Hematopoietic multipotent progenitor cell treated with erythropoietin and hydrocortisone succinate and interleukin-3 and kit ligand, for 15 days (in vitro differentiated cells): Measurements from ENCODE around the gene TMEM106C.

ENCODE experiments used
- DNase-seq: peaks from one replicate; pipeline ENCODE4 v3.0.0-alpha.2; 2015; ENCODE audit warnings: low spot score

TMEM106C gene

DNA sequence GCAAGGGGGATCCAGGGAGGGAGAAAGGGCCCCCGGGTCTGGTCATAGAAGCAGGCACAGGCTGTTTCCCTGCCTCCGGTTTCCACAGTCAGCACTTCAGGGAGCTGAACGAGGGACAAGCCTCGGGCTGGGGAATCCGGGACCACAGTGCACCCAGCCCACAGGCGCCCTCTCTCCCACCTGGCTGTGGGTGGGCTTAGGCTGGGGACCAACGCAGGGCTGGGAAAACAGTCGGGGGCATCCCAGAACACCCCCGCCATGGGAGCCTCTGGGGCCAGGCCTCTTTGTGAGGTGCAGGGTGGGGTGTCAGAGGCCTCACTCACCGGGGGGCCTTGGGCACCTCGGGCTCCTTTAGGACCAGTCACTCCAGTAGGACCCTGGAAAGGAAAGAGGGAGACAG lies 16.3 kb downstream of the TMEM106C start:
- DNase-seq = no peak

DNA sequence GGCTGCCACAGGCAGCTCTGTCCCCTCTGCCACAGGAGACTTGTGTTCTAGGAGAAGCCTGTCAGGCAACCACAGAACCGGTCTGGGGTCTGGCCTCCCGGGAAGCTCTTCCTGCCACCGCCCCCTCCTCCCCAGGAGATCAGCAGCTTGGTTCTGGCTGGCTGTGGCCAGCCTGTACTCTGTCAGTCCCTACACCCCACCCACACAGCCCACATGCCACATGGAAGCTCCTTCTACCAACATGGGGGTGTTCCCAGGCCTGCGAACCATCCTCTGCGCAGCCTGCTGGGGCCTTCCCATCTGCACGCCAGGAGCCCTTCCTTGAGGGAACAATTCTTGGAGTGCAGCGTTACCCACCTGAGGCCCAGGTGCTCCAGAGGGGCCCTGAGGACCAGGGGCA lies 16.8 kb downstream of the TMEM106C start:
- no peak for DNase-seq

DNA sequence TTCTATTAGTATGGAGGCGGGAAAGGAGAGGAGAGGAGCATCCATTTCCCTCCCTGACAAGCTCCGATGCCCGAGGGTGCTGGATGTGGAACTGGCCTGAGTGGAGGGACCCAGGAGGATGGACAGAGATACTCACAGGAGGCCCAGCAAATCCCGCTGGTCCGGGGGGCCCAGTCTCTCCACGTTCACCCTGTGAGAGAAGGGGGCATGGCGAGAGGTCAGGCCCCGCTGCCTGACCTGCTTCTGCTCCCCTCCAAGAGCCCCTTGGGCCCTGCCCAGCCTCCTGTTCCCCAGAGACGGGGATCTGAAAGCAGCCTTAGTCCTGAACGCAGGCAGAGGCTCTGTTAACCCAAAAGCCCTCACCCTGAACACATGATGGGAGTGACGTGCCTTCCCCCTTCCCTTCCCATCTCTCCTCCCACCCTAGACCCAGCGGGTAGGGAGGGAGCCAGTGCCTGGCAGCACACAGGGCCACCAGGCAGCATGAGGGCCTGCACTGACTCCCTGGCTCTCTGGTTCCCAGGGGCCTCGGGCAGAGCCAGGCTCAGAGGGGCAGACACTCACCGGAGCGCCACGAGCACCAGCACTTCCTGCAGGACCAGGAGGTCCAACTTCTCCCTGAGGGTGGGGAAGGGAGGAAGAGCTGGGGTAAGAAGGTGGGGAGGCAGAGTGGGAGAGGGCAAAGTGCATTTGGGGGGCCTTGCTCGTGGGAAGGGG lies 17.5 kb downstream of the TMEM106C start:
- DNase-seq = no peak

DNA sequence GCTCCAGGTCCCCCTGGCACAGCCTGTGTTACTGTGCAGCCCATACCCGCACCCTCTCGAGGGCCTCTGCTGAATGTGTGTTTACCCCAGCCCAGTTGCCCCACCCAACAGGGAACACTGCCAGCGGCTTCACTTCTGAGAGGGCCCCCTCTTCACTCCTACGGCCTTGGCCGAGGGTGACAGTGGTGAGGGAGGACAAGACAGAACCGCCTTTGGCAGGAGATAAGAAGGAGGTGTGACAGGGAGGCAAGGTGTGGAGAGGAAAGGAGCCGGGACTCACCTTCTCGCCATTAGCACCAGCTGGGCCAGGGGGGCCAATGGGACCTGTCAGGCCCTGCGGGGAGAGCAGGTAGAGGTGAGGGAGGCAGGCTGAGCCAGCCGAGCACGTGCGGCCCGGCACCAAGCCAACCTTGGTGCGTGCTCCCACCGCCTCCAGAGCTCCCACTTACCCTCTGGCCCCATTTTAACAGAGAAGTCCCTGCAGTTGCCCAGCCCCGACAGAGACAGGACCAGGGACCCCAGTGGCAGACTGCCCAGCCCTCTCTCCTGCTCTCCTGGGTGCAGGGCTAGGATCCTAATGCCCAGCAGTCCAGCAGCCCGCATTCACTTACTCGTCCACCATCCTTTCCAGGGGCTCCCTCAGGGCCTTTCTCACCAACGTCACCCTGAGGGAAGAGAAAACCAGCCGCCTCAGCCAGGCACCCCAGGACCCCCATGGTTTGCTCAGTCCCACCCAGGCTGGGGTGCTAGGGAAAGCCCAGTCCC lies 18.3 kb downstream of the TMEM106C start:
- DNase-seq = no peak

DNA sequence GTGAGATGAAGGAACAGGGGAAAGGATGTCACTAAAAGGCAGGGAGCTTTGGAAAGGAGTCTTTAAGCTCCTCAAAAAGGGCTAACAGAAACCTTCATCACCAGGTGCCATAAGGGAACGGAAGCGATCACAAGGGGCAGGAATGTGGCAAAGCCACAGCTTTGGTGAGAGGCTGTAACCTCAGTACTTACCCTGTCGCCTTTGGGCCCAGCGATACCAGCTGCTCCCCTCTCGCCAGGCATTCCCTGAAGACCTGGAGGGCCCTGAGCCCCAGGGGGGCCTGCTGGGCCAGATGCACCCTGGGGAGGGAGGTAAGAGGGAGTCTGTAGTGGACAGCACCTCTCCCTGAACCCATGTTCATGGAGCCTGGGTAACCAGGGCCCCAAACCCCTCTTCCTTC lies 18.9 kb downstream of the TMEM106C start:
- DNase-seq = no peak

DNA sequence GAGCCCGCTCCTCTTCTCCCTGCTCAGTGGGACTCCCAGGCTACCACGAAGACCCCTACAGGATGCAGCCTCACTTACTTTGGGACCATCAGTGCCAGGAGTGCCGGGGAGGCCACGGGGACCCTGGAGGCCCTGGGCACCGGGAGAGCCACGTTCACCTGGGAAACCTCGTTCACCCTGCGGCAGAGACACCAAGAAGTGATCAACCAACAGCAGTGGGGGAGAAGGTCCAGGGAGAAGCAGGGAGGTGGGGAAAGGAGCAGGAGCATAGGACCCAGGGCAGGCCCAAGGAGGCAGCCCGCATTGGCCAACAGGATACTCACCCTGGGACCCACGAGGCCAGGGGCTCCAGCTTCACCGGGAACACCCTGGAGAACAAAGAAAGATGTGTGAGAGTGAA lies 19.4 kb downstream of the TMEM106C start:
- no peak for DNase-seq

DNA sequence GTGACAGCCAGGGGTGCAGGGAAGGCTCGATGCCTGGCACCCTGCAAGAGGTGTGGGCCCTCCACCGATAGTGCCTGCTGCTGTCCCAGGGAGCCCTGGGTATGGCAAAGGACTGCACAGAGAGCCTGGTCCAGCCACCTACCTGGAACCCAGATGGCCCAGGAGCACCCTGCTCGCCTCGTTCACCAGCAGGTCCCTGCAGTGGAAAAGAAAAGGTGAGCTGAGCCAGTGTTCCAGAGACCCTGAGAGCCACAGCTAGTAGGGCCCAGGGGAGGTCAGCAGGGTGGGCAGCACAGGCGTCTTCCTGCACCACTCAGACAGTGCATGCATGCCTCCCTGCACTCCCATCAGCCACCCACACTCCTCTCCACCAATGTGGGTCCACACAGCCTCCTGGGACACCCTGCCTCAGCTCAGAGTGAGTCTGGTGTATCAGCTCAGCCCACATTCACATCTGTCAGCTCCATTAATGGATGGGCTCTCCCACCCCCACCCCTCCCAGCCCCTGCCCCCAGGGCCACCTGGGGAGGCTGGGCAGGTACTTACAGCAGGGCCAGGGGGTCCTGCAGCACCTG lies 20.2 kb downstream of the TMEM106C start:
- DNase-seq = no peak

DNA sequence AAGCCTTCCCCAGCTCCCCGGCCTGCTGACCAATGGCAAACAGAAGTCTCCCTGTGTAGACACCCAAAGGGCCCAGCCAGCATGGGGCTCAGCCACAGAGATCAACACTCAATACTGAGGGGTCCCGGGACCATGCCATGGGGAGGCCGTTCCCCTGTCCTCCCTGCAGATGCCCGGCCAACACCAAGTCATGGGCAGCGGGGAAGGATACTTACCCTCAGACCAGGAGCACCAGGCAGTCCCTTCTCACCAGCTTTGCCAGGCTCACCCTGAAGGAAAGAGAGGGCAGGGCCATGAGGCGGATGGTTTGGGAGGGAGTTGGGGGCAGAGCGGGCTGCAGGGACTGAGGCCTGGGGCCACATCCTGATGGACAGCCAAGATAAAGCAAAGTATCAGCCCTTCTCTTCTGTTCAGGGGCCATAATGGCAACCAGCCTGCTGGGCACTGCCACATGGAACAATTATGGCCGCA lies 21.0 kb downstream of the TMEM106C start:
- DNase-seq = no peak

DNA sequence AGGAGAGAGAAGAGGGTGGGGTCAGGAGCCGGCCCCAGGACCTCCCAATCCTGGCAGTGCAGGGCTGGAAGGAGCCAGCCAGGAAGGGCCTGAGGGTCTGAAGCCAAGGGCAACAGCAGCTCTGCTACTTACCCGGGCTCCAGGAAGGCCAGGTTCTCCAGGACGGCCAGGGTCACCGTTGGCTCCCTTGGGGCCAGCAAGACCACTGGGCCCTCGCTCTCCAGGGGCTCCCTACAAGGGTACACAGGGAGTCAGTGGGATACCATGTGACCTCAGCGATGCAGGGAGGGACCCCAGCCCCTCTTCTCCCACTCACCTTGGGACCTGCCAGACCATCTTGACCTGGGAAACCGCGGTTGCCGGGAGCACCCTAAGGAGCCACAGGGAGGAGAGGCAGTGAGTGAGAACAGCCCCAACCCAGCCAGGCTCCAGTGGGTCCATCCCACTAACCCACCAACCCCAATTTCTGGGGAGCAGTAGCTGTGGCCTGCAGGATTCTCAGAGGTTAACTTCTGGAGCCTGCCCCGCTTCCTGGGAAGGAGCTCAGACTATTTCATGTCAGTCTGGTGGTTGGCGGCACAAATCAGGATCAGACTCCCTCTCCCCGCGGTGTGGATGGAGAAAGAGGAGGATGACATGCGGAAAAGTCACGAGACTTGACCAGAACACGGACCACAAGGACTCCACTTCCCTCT lies 22.3 kb downstream of the TMEM106C start:
- DNase-seq = no peak

DNA sequence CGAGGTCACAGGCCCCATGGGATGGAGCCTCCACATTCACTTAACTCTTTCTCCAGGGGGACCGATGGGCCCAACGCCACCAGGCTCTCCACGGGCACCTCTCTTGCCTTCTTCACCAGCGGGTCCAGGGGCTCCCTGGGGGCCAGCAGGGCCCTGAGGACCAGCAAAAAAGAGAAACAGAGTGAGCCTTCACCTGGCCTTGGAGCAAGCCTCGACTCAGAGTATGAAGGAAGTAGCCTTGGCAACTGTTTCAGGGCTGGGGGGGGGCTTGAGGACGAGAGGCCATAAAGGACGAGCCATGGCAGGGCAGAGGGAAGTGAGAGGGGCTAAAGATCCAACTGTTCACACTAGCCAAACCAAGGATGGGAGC lies 22.9 kb downstream of the TMEM106C start:
- DNase-seq = no peak

DNA sequence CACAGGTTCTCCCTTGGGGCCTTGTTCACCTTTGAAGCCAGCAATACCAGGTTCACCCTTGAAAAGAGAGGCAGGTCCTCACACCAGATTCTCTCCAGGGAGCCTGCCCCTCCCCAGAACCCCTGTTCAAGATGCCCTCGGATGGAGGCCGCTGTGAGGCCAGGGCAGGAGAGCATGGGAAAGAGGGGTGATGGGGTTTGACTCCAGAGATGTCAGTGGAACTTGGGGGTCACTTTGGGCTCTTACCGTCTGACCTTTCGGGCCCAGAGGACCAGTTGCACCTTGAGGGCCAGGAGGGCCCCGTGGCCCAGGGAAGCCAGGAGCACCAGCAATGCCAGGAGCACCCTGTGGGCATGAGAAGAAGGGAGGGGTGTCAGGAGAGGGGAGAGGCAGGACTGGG lies 23.4 kb downstream of the TMEM106C start:
- no peak for DNase-seq

DNA sequence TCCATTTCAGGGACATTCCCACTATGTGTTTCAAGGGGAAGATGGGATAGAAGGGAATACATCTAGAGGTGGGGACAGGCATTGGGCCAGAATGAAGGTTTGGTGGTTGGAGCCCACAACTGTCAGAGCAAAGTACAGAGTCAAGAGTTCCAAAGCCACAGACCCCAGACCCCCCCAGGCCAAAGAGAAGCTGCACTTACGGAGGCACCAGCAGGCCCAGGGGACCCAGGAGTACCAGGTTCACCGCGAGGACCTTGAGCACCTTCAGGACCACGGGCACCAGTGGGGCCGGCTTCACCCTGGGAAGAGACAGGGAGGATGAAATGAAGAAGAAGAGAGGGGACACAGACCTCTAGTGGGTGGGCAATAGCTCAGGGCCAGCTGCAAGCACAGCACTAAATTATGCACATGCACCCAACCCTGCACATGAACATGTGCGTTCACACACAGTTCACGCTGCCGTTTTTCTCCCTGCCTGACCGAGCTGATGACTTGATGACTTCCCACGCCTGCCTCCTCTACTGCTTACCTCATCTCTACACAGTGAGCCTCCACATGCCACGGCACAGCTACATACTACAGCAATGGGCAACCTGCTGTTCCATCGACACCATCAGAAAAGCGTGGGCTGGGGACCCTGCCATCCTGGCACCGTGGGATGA lies 24.1 kb downstream of the TMEM106C start:
- DNase-seq = no peak

DNA sequence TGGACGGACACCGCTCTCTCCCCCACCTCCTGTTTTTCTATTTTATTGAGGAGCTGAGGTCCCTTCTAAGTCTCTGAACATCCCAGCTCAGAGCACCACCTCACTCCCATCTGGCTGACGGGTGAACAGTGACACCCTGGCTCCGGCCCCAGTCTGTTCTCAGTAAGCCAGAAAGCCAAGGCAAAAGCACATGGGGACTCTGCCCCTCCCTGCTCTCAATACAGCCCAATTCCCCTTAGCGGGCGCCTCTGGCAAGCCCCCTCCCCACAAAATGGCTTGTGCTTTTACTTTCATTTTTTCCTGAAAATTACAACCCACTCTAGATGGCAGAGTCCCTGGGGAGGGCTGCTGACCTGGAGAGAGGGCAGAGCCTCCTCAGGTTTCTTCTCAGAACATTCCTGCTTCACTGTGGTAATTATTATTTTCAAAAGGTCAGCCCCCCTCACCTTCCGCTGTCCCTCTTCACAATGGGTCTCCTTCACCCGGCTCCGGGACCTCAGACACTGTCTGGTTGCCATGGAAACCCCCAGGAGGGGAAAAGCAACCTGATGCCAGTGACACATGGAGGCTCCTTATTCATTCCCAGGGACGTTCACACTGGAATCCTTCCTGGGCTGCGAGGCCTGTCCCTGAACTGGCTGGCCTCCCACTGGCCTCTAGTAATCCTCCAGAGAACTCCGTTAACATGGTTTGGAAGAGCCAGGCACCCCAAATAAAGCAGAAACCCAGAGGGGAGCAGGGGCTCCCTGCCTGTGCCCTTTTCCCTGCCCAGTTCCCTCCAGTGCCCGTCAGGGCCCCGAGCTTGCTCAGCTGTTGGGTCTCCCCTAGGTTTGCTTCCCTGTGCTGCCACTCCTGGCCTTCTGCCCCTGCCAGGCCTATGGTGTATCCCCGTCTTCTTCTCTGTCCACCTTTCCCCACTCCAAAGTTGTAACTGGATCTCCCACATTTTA lies 25.0 kb downstream of the TMEM106C start:
- no peak for DNase-seq

DNA sequence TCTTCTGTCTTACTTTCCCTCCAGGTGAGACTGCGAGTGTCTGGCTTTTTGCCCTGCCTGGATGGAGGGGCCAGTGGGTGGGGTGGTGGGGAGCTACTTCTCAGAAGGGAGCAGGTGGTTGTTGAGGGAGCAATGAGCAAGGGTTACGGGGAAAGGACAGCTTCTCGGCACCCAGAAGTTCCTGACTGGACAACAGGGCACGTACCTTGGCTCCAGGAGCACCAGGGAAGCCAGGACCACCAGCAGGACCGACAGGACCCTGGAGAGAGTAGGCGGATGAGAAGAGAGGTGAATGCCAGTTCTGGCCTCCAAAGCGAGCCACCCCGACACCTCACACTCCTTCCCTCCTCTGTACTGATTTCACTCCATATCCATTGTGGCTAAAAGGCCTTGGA lies 25.6 kb downstream of the TMEM106C start:
- no peak for DNase-seq

DNA sequence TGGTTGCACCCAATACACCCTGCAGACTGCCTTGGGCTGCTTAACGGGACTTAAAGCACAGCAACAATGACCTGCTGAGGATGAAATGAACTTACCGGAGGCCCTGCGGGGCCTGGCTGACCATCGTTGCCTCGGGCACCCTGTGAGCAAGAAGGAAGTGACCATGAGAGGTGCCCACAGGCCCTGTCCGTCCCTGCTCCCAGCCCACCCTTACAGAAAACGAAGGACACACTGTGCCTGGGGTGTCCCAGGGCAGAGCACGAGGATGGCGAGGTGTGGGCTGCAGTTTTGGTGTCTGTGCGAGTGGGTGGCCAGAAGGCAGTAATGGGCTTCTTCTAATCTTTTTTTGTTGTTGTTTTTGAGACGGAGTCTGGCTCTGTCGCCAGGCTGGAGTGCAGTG lies 26.3 kb downstream of the TMEM106C start:
- DNase-seq = no peak

DNA sequence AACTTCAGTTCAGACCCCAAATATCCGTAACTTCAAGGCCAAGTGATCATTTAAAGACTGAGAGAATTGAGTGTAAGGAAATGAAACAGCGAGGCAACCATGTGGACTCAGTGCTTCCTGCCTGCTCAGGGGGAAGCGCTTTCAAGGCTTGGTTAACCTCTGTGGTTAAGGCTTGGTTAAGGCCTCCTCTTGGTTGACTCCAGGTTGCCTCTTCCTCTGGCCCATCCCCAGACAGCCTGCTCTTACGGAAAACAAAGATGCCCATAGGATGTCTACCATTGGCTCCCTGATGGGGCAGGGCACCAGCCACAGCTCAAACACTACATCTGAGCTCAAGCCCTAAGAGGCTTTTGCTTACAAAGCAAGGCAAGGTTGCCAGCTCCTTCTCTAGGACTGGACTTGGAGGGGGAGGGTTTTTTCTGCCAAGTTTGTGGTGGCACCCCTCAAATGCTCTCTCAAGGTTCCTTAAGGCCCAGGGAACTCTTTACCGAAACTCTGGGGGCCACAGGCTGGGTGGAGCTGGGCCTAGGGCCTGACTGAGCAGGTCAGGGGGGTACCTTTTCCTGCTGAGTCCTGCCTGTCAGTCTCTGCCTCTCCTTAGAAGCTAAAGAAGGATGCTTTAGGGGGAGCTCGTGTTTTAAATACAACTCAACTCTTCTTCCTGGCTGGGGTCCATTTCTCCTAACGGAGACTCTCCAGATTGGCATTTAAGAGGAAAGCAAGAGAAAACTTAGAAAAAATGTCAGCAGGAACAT lies 27.1 kb downstream of the TMEM106C start:
- DNase-seq = no peak

DNA sequence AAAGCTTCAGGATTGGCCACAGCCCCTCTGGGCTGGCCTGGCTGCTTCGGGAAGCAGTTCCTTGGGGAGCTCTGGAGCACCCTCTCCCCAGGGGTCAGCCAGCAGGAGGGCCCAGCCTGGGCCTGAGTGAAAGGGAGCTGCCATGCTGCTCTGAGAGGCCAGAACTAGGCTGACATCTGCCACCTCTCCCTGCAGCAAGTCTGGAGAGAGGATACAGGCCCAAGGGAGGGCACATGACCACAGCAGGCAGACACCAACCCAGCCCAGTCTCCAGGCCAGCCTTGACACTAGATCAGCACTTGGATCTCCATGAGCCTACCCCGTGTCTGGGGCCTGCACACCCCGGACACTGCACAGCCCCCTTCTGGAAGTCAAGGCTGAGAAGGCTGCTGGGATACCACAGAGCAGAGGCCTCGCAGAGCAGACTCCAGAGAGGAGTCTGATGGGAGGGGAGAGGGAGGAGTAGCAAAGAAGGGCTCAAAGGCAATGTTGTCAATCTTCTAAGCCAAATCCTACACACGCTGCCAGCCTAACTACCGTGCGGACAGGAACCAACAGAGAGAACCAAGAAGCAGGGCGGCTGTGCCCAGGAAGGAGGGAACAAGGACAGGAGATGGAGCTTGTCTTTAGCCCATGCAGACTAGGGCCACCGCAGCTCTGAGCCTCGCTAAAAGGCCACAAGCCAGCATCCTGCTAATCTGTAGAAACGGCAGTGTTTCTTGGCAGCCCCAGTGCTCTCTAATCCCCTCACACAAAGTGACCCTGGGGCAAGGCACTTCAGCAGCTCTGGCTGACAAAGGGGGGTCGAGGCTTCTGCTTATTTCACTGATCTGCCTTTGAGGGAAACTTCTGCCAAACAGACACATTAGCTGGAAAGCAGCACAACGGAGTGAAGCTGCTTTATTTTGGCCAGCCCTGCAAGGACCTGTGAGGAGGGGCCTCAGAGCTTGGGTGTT lies 28.0 kb downstream of the TMEM106C start:
- DNase-seq = no peak

DNA sequence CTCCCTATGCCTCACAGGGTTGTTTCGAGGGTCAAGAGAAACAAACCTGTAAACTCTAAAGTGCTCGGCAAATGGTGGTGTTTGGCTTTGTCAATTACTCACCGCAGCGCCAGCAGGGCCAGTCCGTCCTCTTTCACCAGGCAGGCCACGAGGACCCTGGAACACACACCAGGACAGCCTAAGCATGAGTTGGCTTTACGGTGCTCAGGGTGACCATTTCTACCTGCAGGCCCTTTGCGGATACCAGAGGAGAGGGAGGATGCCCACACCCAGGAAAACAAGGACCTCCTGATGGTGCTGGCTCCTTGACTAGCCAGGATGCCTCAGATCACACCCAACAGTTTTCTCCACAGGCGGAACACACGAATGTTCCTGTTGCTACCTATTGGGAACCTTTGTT lies 29.4 kb downstream of the TMEM106C start:
- no peak for DNase-seq

DNA sequence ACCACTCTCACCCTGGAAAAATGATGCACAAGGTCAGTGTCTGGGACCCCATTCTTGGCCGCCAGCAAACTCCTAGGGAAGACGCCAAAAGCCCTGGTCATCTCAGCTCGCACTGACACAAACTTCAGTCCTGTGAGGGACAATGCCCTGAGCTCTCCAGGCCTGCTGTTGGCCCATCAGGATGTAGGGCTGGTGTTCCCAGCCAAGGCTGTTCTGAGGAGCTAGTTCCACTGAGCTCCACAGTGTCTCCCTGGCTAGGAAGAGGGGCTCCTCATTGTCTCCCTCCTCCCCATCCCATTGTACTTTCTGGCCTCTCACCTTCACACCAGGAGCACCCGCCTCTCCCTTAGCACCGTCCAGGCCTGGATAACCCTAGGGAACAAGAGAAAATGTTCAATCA lies 30.1 kb downstream of the TMEM106C start:
- DNase-seq = no peak
